ENCODE measurements around the gene CDKN2D.
A peak's percentile ranks its signal among the peaks of the same experiment; 100 is the strongest.

CDKN2D gene

GRCh38 chr19:10566658-10567410 lies 1.9 kb downstream of the CDKN2D start:
- H3K4me3 ChIP-seq (replicated peaks; ENCODE audit: low read depth, low read length): peak overlapping the region; percentile 71
- no peak for DNase-seq (ENCODE audit: extremely low read depth, low read depth)
- no peak for TF ChIP-seq CTCF (IDR thresholded peaks at IDR 0.05; ENCODE audit: low read depth, low read length, missing control alignments)

- H3K4me3 ChIP-seq (replicated peaks; ENCODE audit: low read depth, low read length): peak overlapping the region; percentile 71
- DNase-seq (ENCODE audit: extremely low read depth, low read depth): no peak
- no peak for TF ChIP-seq CTCF (IDR thresholded peaks at IDR 0.05; ENCODE audit: low read depth, low read length, missing control alignments)
These were observed 2.4 kb downstream of the CDKN2D start for GRCh38 chr19:10566408-10566657.

GRCh38 chr19:10565567-10566407 lies 3.0 kb downstream of the CDKN2D start, which contains the start of gene KRI1:
KRI1 (minus strand) TSS chr19:10566010; CDS start chr19:10565999, 11 bp downstream.
- TF ChIP-seq CTCF (IDR thresholded peaks at IDR 0.05; ENCODE audit: low read depth, low read length, missing control alignments): no peak
- H3K4me3 ChIP-seq (replicated peaks; ENCODE audit: low read depth, low read length): peak within 1 kb of the TSS; percentile 71
- peak; percentile 91 for DNase-seq (ENCODE audit: extremely low read depth, low read depth)

DNA sequence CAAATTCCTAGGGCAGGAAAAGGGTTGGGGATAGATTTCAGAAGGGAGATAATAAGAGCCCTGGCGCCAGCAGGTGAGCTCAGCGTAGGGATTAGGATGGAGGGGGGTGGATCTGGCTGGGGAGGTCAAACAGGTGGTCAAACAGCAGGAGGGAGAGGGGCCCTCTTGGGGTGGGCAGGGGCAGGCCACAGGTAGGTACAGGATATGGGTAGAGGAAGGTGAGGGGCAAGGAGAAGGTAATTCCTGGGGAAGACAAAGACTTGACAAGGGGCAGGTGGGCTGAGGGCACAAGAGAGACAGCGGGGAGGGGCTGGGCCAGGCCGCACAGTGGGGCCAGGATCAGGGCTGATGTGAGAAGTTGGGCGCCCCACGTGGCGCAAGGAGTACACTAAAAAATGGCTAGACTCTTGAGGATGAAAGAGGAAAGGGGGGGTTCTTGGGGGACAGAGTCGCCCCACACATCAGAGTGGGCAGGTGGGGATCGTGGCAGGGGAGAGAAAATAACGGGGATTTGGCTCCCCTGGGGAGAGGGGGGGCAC lies 3.7 kb downstream of the CDKN2D start:
- peak; percentile 16 for TF ChIP-seq CTCF (IDR thresholded peaks at IDR 0.05; ENCODE audit: low read depth, low read length, missing control alignments)
- H3K4me3 ChIP-seq (replicated peaks; ENCODE audit: low read depth, low read length): peak overlapping the region; percentile 71
- DNase-seq (ENCODE audit: extremely low read depth, low read depth): no peak

DNA sequence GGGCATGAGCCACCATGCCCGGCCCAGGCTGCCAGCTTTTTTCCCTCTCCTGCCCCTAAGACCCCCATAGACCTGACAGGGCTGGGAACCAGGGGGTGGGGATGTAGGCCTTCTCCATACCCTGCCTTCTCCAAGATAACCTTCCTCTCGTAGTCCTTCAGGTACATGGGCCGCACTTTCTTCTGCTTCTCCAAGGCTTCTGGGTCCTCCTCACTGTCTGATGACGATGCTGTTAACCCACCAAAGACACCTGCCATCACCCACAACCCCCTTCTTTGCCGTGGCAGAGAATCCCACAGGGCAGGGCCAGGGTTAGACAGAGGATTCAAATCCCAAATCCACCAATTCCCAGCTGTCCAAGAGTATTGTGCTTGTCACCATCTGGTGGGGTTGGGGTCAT lies 6.2 kb downstream of the CDKN2D start:
- no peak for DNase-seq (ENCODE audit: extremely low read depth, low read depth)

GRCh38 chr19:10560154-10560553 lies 8.6 kb downstream of the CDKN2D start:
- TF ChIP-seq CTCF (IDR thresholded peaks at IDR 0.05; ENCODE audit: low read depth, low read length, missing control alignments): no peak
- DNase-seq (ENCODE audit: extremely low read depth, low read depth): no peak
- no peak overlapping the region for H3K4me3 ChIP-seq (replicated peaks; ENCODE audit: low read depth, low read length)

More for the DNA sequence above, 6.2 kb downstream of the CDKN2D start:
- no peak for TF ChIP-seq CTCF (IDR thresholded peaks at IDR 0.05; ENCODE audit: low read depth, low read length, missing control alignments)
- H3K4me3 ChIP-seq (replicated peaks; ENCODE audit: low read depth, low read length): no peak overlapping the region
